Measurements from ENCODE around the gene NCOA5. TPM values are rescaled to one million over a fixed set of nuclear protein-coding genes. Genes with fewer than 3 reads are reported as not detected.

Gene NCOA5
- total RNA-seq, 1 experiment from 2014 or later: 55.4 TPM

GRCh38 chr20:46122071-46122470, 32.3 kb upstream of the NCOA5 start:
- TF ChIP-seq CTCF (conservative IDR thresholded peaks at IDR 0.05; ENCODE audit: low read depth, low read length): no peak
- TF ChIP-seq EZH2 (IDR thresholded peaks at IDR 0.05; ENCODE audit: borderline replicate concordance, low read depth, low read length, poor library complexity, severe bottlenecking): no peak
- BruUV-seq (replicated peaks): no TSS peak
- peaks cover 9% of the 10 kb centered on the region for H3K4me1 ChIP-seq (ENCODE audit: insufficient read depth, low read length, poor library complexity, severe bottlenecking)
- ChIA-PET CTCF (interaction anchor here (0.6 kb wide), 1 partner anchor 187 kb away, joined by 6 read pairs; no protein-coding TSS in a partner anchor), POLR2A (ENCODE audit: low non-redundant PET) (no interaction called here)
- H3K27me3 ChIP-seq (replicated peaks; ENCODE audit: insufficient read depth, low read depth, low read length, poor library complexity): no peaks in the 10 kb centered on the region
- DNase-seq (ENCODE audit: low spot score): no peak
- no peak overlapping the region for H3K27ac ChIP-seq (ENCODE audit: low read depth, low read length, poor library complexity, severe bottlenecking)
- H3K36me3 ChIP-seq (ENCODE audit: insufficient read depth, low read length, poor library complexity, severe bottlenecking): peaks cover 12% of the 10 kb centered on the region
- intact Hi-C loops (cut with micrococcal nuclease; ENCODE audit: unreplicated experiment): no loop called here
- H3K4me3 ChIP-seq (ENCODE audit: low read depth, low read length, poor library complexity, severe bottlenecking): no peak overlapping the region
- no peaks in the 10 kb centered on the region for H3K9me3 ChIP-seq (ENCODE audit: low read depth, low read length, poor library complexity, severe bottlenecking)

DNA sequence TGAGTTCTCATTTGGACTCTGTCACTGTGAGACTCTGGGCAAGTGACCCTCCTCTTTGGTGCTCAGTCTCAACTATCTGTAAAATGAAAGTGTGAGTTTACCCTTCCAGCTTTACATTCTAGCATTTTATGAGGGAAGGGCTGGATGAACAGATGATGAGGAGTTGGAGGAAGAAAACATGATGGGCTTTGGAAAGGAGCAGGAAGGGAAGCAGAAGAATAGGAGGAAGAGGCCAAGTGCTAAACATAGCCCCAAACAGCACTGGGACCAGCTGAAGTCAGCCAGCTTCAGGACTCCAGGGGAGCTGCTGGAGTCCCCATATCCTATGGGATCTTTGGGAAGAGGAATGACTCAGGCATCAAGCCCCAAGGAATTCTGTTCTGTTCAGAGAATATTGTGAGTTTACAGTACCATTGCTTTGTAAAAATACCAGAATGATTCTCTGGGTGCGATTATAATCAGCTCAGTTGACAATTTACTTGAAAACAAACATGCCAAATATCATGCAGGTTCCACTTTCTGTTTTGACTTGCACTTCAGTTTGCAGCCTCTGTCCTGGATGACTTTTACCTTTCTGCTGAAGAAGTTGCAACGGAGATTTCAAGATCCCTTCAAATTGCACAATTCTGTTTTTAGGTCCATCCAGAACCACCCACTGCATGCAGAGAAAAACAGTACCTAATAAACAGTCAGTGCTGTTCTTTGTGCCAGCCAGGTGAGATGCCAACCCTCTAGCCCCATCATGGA, 31.6 kb upstream of the NCOA5 start:
- H3K27me3 ChIP-seq (replicated peaks; ENCODE audit: insufficient read depth, low read depth, low read length, poor library complexity): no peaks in the 10 kb centered on the region
- H3K9me3 ChIP-seq (ENCODE audit: low read depth, low read length, poor library complexity, severe bottlenecking): no peaks in the 10 kb centered on the region
- H3K4me1 ChIP-seq (ENCODE audit: insufficient read depth, low read length, poor library complexity, severe bottlenecking): peaks cover 9% of the 10 kb centered on the region
- intact Hi-C loops (cut with micrococcal nuclease; ENCODE audit: unreplicated experiment): no loop called here
- no peak overlapping the region for H3K27ac ChIP-seq (ENCODE audit: low read depth, low read length, poor library complexity, severe bottlenecking)
- no peak for TF ChIP-seq CTCF (conservative IDR thresholded peaks at IDR 0.05; ENCODE audit: low read depth, low read length)
- TF ChIP-seq EZH2 (IDR thresholded peaks at IDR 0.05; ENCODE audit: borderline replicate concordance, low read depth, low read length, poor library complexity, severe bottlenecking): no peak
- peaks cover 12% of the 10 kb centered on the region for H3K36me3 ChIP-seq (ENCODE audit: insufficient read depth, low read length, poor library complexity, severe bottlenecking)
- H3K4me3 ChIP-seq (ENCODE audit: low read depth, low read length, poor library complexity, severe bottlenecking): no peak overlapping the region
- CTCF ChIA-PET: interaction anchor here (0.6 kb wide), 1 partner anchor 186 kb away, joined by 6 read pairs; no protein-coding TSS in a partner anchor
- no TSS peak for BruUV-seq (replicated peaks)
- POLR2A ChIA-PET (ENCODE audit: low non-redundant PET): no interaction called here
- no peak for DNase-seq (ENCODE audit: low spot score)

GRCh38 chr20:46120136-46120535, 30.4 kb upstream of the NCOA5 start:
- no peak overlapping the region for H3K27ac ChIP-seq (ENCODE audit: low read depth, low read length, poor library complexity, severe bottlenecking)

More at GRCh38 chr20:46120136-46120535, 30.4 kb upstream of the NCOA5 start:
- peaks cover 9% of the 10 kb centered on the region for H3K36me3 ChIP-seq (ENCODE audit: insufficient read depth, low read length, poor library complexity, severe bottlenecking)
- TF ChIP-seq EZH2 (IDR thresholded peaks at IDR 0.05; ENCODE audit: borderline replicate concordance, low read depth, low read length, poor library complexity, severe bottlenecking) (no peak), CTCF (conservative IDR thresholded peaks at IDR 0.05; ENCODE audit: low read depth, low read length) (no peak)
- no peak overlapping the region for H3K4me3 ChIP-seq (ENCODE audit: low read depth, low read length, poor library complexity, severe bottlenecking)
- BruUV-seq (replicated peaks): no TSS peak
- ChIA-PET POLR2A (ENCODE audit: low non-redundant PET) (no interaction called here), CTCF (interaction anchor here (0.6 kb wide), 1 partner anchor 131 kb away, joined by 14 read pairs; no protein-coding TSS in a partner anchor)
- no peaks in the 10 kb centered on the region for H3K9me3 ChIP-seq (ENCODE audit: low read depth, low read length, poor library complexity, severe bottlenecking)
- H3K4me1 ChIP-seq (ENCODE audit: insufficient read depth, low read length, poor library complexity, severe bottlenecking): peaks cover 9% of the 10 kb centered on the region
- DNase-seq (ENCODE audit: low spot score): no peak
- intact Hi-C loops (cut with micrococcal nuclease; ENCODE audit: unreplicated experiment): no loop called here
- no peaks in the 10 kb centered on the region for H3K27me3 ChIP-seq (replicated peaks; ENCODE audit: insufficient read depth, low read depth, low read length, poor library complexity)
